ENCODE results near the gene DNAAF1. TPM values are rescaled to one million over a fixed set of nuclear protein-coding genes. Genes with fewer than 3 reads are reported as not detected.
"Not testable (repeated sequence)": the region's sequence is repeated elsewhere in the genome, so short reads cannot be mapped to it uniquely, and the experiment has no call there.

The DNAAF1 gene
- total RNA-seq, 1 donor, result 0.09 TPM

DNA sequence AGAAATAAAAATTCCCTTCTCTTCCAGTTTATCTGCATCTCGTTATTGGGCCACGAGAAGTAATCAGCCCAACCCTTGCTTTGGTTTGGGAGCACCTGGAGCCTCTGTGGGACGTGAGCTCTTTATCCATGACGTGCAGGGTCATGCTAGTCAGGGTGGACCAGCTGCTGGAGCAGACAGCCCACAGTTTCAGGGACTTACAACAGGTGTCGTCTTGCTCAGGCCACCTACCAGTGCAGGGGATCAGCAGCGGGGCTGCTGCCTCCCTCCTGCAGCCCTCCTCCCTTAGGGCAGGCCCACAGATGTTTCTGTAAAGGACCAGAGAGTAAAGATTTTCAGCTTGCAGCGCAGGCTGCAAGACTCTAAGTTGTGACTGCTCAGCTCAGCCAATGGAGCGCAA, 62.8 kb downstream of the DNAAF1 start:
- H3K4me3 ChIP-seq (ENCODE audit: low read depth, low read length), result no peak overlapping the region
- DNase-seq (ENCODE audit: low read depth), result no peak
- TF ChIP-seq CTCF (IDR thresholded peaks at IDR 0.05; ENCODE audit: insufficient read depth, low read length), result no peak

DNA sequence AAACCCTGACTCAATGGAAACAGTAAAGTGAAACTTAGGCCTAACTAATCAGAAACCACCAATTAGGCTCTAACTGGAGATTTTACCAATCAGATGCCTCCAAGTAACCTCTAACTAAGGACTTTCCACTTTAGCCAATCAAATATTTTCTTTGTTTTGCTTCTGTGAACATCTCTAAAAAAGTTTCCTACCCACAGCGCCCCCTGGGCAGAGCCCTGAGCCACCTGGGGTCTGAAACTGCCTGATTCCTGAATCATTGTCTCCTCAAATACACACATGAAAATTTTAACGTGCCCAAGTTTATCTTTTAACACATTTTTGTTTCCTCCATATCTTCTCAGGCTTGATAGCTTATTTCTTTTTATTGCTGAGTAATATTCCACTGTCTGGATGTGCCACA, 64.9 kb downstream of the DNAAF1 start:
- no peak for TF ChIP-seq CTCF (IDR thresholded peaks at IDR 0.05; ENCODE audit: insufficient read depth, low read length)
- H3K4me3 ChIP-seq (ENCODE audit: low read depth, low read length), result no peak overlapping the region
- DNase-seq (ENCODE audit: low read depth), result no peak

DNA sequence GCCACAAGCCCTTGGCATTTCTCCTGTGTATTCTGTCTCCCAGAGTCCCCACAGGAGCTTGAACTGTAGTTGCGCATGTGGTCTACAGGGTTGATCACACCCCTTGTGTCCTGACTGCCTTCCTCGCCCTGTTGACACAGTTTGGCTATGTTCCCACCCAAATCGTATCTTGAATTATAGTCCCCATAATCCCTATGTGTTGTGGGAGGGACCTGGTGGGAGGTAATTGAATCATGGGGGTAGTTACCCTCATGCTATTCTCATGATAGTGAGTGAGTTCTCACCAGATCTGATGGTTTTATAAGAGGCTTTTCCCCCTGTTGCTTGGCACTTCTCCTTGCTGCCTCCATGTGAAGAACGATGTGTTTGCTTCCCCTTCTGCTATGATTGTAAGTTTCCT, 67.0 kb downstream of the DNAAF1 start:
- TF ChIP-seq CTCF (IDR thresholded peaks at IDR 0.05; ENCODE audit: insufficient read depth, low read length), result no peak
- DNase-seq (ENCODE audit: low read depth), result no peak
- no peak overlapping the region for H3K4me3 ChIP-seq (ENCODE audit: low read depth, low read length)

GRCh38 chr16:84212631-84213030, 67.5 kb downstream of the DNAAF1 start:
- no peak for DNase-seq (ENCODE audit: low read depth)
- TF ChIP-seq CTCF (IDR thresholded peaks at IDR 0.05; ENCODE audit: insufficient read depth, low read length), result no peak
- no peak overlapping the region for H3K4me3 ChIP-seq (ENCODE audit: low read depth, low read length)

- H3K4me3 ChIP-seq (ENCODE audit: low read depth, low read length), result no peak overlapping the region
- no peak for TF ChIP-seq CTCF (IDR thresholded peaks at IDR 0.05; ENCODE audit: insufficient read depth, low read length)
- no peak for DNase-seq (ENCODE audit: low read depth)
Measured at GRCh38 chr16:84214451-84215066, 69.5 kb downstream of the DNAAF1 start.

- TF ChIP-seq CTCF (IDR thresholded peaks at IDR 0.05; ENCODE audit: insufficient read depth, low read length), result no peak
- no peak for DNase-seq (ENCODE audit: low read depth)
- no peak overlapping the region for H3K4me3 ChIP-seq (ENCODE audit: low read depth, low read length)
Measured at GRCh38 chr16:84215531-84215930, 70.4 kb downstream of the DNAAF1 start.

GRCh38 chr16:84216144-84216543, 71.0 kb downstream of the DNAAF1 start:
- H3K4me3 ChIP-seq (ENCODE audit: low read depth, low read length); DNase-seq (ENCODE audit: low read depth): not testable (repeated sequence)

Measured in fibroblast of the aortic adventitia (primary cell).